Ovary (tissue), 3 donors: Measurements from ENCODE around the gene GPR4.

Experiments used
- CTCF ChIP-seq, 3 donors: fragments of 450-650 bp in 2 of 3; fragments of 200-600 bp in 1 of 3; IDR thresholded peaks; one replicate each; pipeline versions ENCODE4 v1.5.1 to v1.8.0; 2016 to 2022; ENCODE audit warnings: antibody characterized with exemption in 3 of 3, mild to moderate bottlenecking in 1 of 3
- EP300 ChIP-seq: sonication (generic); formaldehyde crosslinking; IDR thresholded peaks from one replicate; pipeline ENCODE4 v1.6.1; 2017; ENCODE audit warnings: antibody characterized with exemption
- POLR2A ChIP-seq: fragments of 450-650 bp; IDR thresholded peaks from one replicate; pipeline ENCODE4 v1.6.1; 2017; ENCODE audit warnings: antibody characterized with exemption, mild to moderate bottlenecking, moderate library complexity
- donor health status: DM: no; HTN: no; CAD: no.

- TF ChIP-seq CTCF (IDR thresholded peaks at IDR 0.05) (no peak), POLR2A (no peak), EP300 (no peak)
Observed at GRCh38 chr19:45646345-45646698, 44.3 kb upstream of the GPR4 start.
